Keratinocyte (primary cell): ENCODE results near the gene RGS10. TPM values are rescaled to one million over a fixed set of nuclear protein-coding genes. Genes with fewer than 3 reads are reported as not detected.

Experiments used
- DNase-seq: peaks from one replicate; pipeline ENCODE4 v3.0.0-alpha.2; 2011; ENCODE audit warnings: low read depth, missing footprints, low spot score
- FAIRE-seq: peaks from 2 replicates; lab custom pipeline; 2011; peaks lifted over from hg19 to GRCh38; lab: Jason Lieb, UNC
- H2AFZ ChIP-seq: 2 replicates; pipeline ENCODE4 v1.6.0; 2012; ENCODE audit warnings: low read length, control low read depth, inconsistent platforms; ENCODE audit not compliant: control insufficient read depth
- H3K27ac ChIP-seq: 2 replicates; pipeline ENCODE4 v1.5.1; 2011; ENCODE audit warnings: low read length; ENCODE audit not compliant: control insufficient read depth, insufficient read depth
- H3K27me3 ChIP-seq: 3 replicates; pipeline ENCODE4 v1.6.0; 2011; ENCODE audit warnings: low read length; ENCODE audit not compliant: control insufficient read depth, insufficient read depth; ENCODE audit errors: extremely low read depth
- H3K36me3 ChIP-seq, 2 experiments: 2 replicates in 1 of 2; 3 replicates in 1 of 2; pipeline ENCODE4 v1.5.1; 2011; ENCODE audit warnings: low read length in 2 of 2, mild to moderate bottlenecking in 1 of 2; ENCODE audit not compliant: control insufficient read depth in 2 of 2, insufficient read depth in 2 of 2; ENCODE audit errors: extremely low read depth in 1 of 2
- H3K4me1 ChIP-seq: 3 replicates; pipeline ENCODE4 v1.5.1; 2011; ENCODE audit warnings: low read length; ENCODE audit not compliant: control insufficient read depth, insufficient read depth; ENCODE audit errors: extremely low read depth
- H3K4me2 ChIP-seq: 3 replicates; pipeline ENCODE4 v1.6.0; 2011; ENCODE audit warnings: low read depth, low read length; ENCODE audit not compliant: control insufficient read depth, insufficient read depth; ENCODE audit errors: extremely low read depth
- H3K4me3 ChIP-seq, 3 experiments: fragments of 200-600 bp in 1 of 3; sonication (generic) in 1 of 3; 2 replicates in 2 of 3; 3 replicates in 1 of 3; pipeline ENCODE4 v1.5.1; 2011 to 2016; ENCODE audit warnings: low read length in 3 of 3, mild to moderate bottlenecking in 3 of 3, control low read depth in 2 of 3, inconsistent platforms in 1 of 3, low read depth in 1 of 3, mixed read lengths in 1 of 3, mixed run types in 1 of 3, moderate library complexity in 1 of 3; ENCODE audit not compliant: control insufficient read depth in 2 of 3, insufficient read depth in 2 of 3; ENCODE audit errors: extremely low read depth in 1 of 3
- H3K79me2 ChIP-seq: 2 replicates; pipeline ENCODE4 v1.6.0; 2012; ENCODE audit warnings: low read length; ENCODE audit not compliant: control insufficient read depth, insufficient read depth
- H3K9ac ChIP-seq: 3 replicates; pipeline ENCODE4 v1.6.0; 2011; ENCODE audit warnings: low read length; ENCODE audit not compliant: control insufficient read depth, insufficient read depth; ENCODE audit errors: extremely low read depth
- H3K9me1 ChIP-seq: 3 replicates; pipeline ENCODE4 v1.6.0; 2011; ENCODE audit warnings: low read length; ENCODE audit not compliant: control insufficient read depth, insufficient read depth; ENCODE audit errors: extremely low read depth
- H3K9me3 ChIP-seq: 2 replicates; pipeline ENCODE4 v1.5.1; 2012; ENCODE audit warnings: low read depth, low read length; ENCODE audit not compliant: control insufficient read depth
- H4K20me1 ChIP-seq: 3 replicates; pipeline ENCODE4 v1.6.0; 2011; ENCODE audit warnings: low read length; ENCODE audit not compliant: control insufficient read depth, insufficient read depth; ENCODE audit errors: extremely low read depth
- CTCF ChIP-seq, 3 experiments: IDR thresholded peaks in 1 of 3; conservative IDR thresholded peaks in 1 of 3; optimal IDR thresholded peaks in 1 of 3; 2 replicates in 2 of 3; 3 replicates in 1 of 3; pipeline versions ENCODE3 to v1.5.1; 2011; ENCODE audit warnings: low read length in 3 of 3, mild to moderate bottlenecking in 3 of 3, moderate library complexity in 2 of 3, control low read depth in 1 of 3, inconsistent platforms in 1 of 3; ENCODE audit not compliant: insufficient read depth in 2 of 3; ENCODE audit errors: extremely low read depth in 1 of 3
- EZH2 ChIP-seq: IDR thresholded peaks from one replicate; pipeline ENCODE4 v1.6.1; 2012; ENCODE audit warnings: inconsistent platforms, mild to moderate bottlenecking, low read length, moderate library complexity
- dilution Hi-C: fragments of 300-500 bp; cut with MboI; formaldehyde crosslinking; loops from one replicate; pipeline ENCODE4 v1.7.0; 2020; ENCODE audit warnings: low sequenced_read_pairs; ENCODE audit not compliant: extremely low pct_ligation_motif_present
- polyA plus RNA-seq, 5 experiments: library from polyadenylated mRNA; depleted of rRNA in 3 of 5; stranded (reverse) in 3 of 5; stranded (forward) in 1 of 5; unstranded in 1 of 5; fragments of >200 nt; gene quantifications; 1 replicate in 1 of 5; 2 replicates in 3 of 5; 3 replicates in 1 of 5; pipeline versions ENCODE4 v1.2.1 to v1.2.3, GENCODE V29; 2011 to 2012; ENCODE audit warnings: missing spikeins in 2 of 5, low read depth in 1 of 5, low replicate concordance in 1 of 5

Gene RGS10
- polyA plus RNA-seq, 1 donor (not counting 4 experiments of a cell fraction or from before 2014, with no cell fraction given) = 87.8 TPM

DNA sequence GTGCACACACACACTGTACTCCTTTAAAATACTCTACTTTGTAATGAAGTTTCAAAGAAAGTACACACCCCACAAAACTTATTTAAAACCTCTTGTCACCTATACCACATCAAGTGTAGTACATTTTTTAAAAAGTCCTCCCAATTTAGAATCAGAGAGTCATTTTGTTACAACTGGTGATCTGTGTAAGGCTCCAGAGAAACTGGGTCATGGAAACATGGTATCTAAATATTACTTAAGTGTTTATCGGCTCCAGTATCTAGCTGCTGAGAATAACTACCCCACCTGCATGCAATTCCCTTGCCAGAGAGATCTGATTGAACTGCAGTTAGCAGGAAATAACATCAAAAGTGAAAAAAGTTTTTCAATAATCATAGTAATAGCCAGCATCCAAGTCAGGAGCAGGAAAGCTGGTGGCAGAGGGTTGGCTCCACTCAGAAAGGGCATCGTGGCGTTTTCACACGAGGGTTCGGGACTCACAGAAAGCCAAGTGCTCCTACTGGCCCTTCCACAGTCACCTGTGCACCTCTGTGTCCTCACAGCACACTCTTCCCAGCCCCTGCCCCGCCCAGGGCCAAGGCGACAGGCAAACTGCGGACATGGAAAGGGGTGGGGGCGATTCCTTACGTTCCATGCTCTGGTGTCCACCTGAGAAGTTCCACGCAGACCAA, 6.5 kb downstream of the RGS10 start:
- Histone ChIP-seq H3K9me1 (no peaks in the 10 kb centered on the region), H3K9ac (no peak overlapping the region), H3K4me3 (no peak overlapping the region), H3K79me2 (peaks cover 84% of the 10 kb centered on the region), H4K20me1 (no peaks in the 10 kb centered on the region), H3K27me3 (no peaks in the 10 kb centered on the region), H3K4me2 (peak overlapping the region; percentile 13), H3K27ac (no peak overlapping the region), H2AFZ (no peak overlapping the region), H3K4me1 (peaks cover 26% of the 10 kb centered on the region), H3K9me3 (no peaks in the 10 kb centered on the region), H3K36me3 (peaks cover 0 to 4% of the 10 kb centered on the region in 2 experiments)
- DNase-seq (no peak), FAIRE-seq (peak; percentile 26)
- dilution Hi-C loops = no loop called here
- no peak for TF ChIP-seq CTCF (optimal IDR thresholded peaks at IDR 0.05 in 1 of 3, IDR thresholded peaks at IDR 0.05 in 1 of 3, conservative IDR thresholded peaks at IDR 0.05 in 1 of 3; ENCODE audit: extremely low read depth in 1 of 3, insufficient read depth in 2 of 3, low read length in 3 of 3)
- no peak for TF ChIP-seq EZH2

DNA sequence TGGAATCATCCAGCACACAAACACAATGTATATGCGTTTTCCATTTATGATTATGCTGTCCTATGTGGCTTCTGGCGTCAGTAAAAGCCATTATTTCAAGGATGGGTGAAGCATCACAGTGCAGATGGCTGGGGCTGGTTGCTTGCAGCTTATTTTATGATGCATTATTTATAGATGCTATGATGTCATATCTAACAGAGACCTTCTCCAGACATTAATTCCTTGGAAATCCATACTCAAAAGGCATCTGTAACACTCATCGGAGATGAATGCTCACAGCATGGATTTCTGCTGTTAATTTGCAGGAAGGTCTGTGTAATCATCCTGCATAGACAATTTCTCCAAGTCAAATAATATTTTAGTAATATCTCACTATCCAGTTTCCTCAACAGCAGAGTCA, 7.2 kb downstream of the RGS10 start:
- H3K9me3 ChIP-seq = no peaks in the 10 kb centered on the region
- no peaks in the 10 kb centered on the region for H4K20me1 ChIP-seq
- dilution Hi-C loops = no loop called here
- no peak overlapping the region for H3K4me2 ChIP-seq
- H3K9ac ChIP-seq = no peak overlapping the region
- FAIRE-seq (no peak), DNase-seq (no peak)
- H2AFZ ChIP-seq = no peak overlapping the region
- H3K27ac ChIP-seq = no peak overlapping the region
- H3K36me3 ChIP-seq = peaks cover 0 to 4% of the 10 kb centered on the region in 2 experiments
- no peaks in the 10 kb centered on the region for H3K27me3 ChIP-seq
- TF ChIP-seq EZH2 = no peak
- no peak for TF ChIP-seq CTCF (optimal IDR thresholded peaks at IDR 0.05 in 1 of 3, IDR thresholded peaks at IDR 0.05 in 1 of 3, conservative IDR thresholded peaks at IDR 0.05 in 1 of 3; ENCODE audit: extremely low read depth in 1 of 3, insufficient read depth in 2 of 3, low read length in 3 of 3)
- H3K4me3 ChIP-seq = no peak overlapping the region
- peaks cover 24% of the 10 kb centered on the region for H3K4me1 ChIP-seq
- H3K79me2 ChIP-seq = peaks cover 84% of the 10 kb centered on the region
- H3K9me1 ChIP-seq = no peaks in the 10 kb centered on the region
